GM23338 (cell line): ENCODE results near the gene GPR34. TPM values are rescaled to one million over a fixed set of nuclear protein-coding genes. Genes with fewer than 3 reads are reported as not detected.

ENCODE experiments used
- ATAC-seq: fragments of 200-7000 bp; cut with Tn5 transposase; 3 replicates; pipeline ENCODE4 v1.9.1; 2020
- DNase-seq: peaks from one replicate; pipeline ENCODE4 v3.0.0-alpha.2; 2015; ENCODE audit warnings: low spot score
- H2AFZ ChIP-seq: fragments of 200-600 bp; sonication (generic); 2 replicates; pipeline ENCODE4 v1.8.0; 2016; ENCODE audit warnings: antibody characterized with exemption, mild to moderate bottlenecking, moderate library complexity
- H3F3A ChIP-seq: fragments of 200-600 bp; sonication (generic); replicated peaks from 2 replicates; pipeline ENCODE4 v1.8.0; 2017; ENCODE audit warnings: antibody characterized with exemption, mixed run types, low read depth
- H3K27ac ChIP-seq: fragments of 200-600 bp; sonication (generic); 2 replicates; pipeline ENCODE4 v1.6.1; 2016; ENCODE audit warnings: low read depth
- H3K27me3 ChIP-seq: fragments of 200-600 bp; sonication (generic); 2 replicates; pipeline ENCODE4 v1.8.0; 2016; ENCODE audit warnings: mild to moderate bottlenecking, mixed run types, moderate library complexity; ENCODE audit not compliant: insufficient read depth
- H3K36me3 ChIP-seq: fragments of 200-600 bp; sonication (generic); 2 replicates; pipeline ENCODE4 v1.8.0; 2016; ENCODE audit warnings: mild to moderate bottlenecking; ENCODE audit not compliant: insufficient read depth
- H3K4me1 ChIP-seq: fragments of 200-600 bp; sonication (generic); 2 replicates; pipeline ENCODE4 v1.8.0; 2016; ENCODE audit warnings: mild to moderate bottlenecking, moderate library complexity; ENCODE audit not compliant: insufficient read depth
- H3K4me2 ChIP-seq: fragments of 200-600 bp; sonication (generic); 2 replicates; pipeline ENCODE4 v1.7.1; 2017; ENCODE audit warnings: mixed run types
- H3K4me3 ChIP-seq: fragments of 200-600 bp; sonication (generic); 2 replicates; pipeline ENCODE4 v1.6.1; 2016; ENCODE audit warnings: mixed run types
- H3K79me2 ChIP-seq: fragments of 200-600 bp; sonication (generic); replicated peaks from 2 replicates; pipeline ENCODE4 v1.8.0; 2017; ENCODE audit warnings: mild to moderate bottlenecking; ENCODE audit not compliant: insufficient read depth
- H3K9me2 ChIP-seq: fragments of 200-600 bp; sonication (generic); 2 replicates; pipeline ENCODE4 v1.8.0; 2017; ENCODE audit not compliant: insufficient read depth
- H4K20me1 ChIP-seq: fragments of 200-600 bp; sonication (generic); replicated peaks from 2 replicates; pipeline ENCODE4 v1.8.0; 2017; ENCODE audit warnings: mild to moderate bottlenecking; ENCODE audit not compliant: insufficient read depth
- H3K27ac Mint-ChIP-seq: 2 replicates; pipeline ENCODE4 v1.8.0; 2020; ENCODE audit warnings: inconsistent platforms, mild to moderate bottlenecking, moderate library complexity, mixed read lengths
- H3K27me3 Mint-ChIP-seq: 3 replicates; pipeline ENCODE4 v1.8.0; 2022; ENCODE audit warnings: low read depth, mild to moderate bottlenecking, moderate library complexity, mixed read lengths, inconsistent platforms; ENCODE audit not compliant: insufficient read depth, poor library complexity
- H3K36me3 Mint-ChIP-seq: 3 replicates; pipeline ENCODE4 v1.8.0; 2021; ENCODE audit warnings: low read depth, mild to moderate bottlenecking, inconsistent platforms, moderate library complexity, mixed read lengths
- H3K4me1 Mint-ChIP-seq: 3 replicates; pipeline ENCODE4 v1.8.0; 2020; ENCODE audit warnings: mild to moderate bottlenecking, inconsistent platforms, mixed read lengths
- H3K4me3 Mint-ChIP-seq: 3 replicates; pipeline ENCODE4 v1.8.0; 2021; ENCODE audit warnings: moderate library complexity, mild to moderate bottlenecking, inconsistent platforms, mixed read lengths
- H3K9me3 Mint-ChIP-seq: 3 replicates; pipeline ENCODE4 v1.8.0; 2020; ENCODE audit warnings: moderate library complexity, mild to moderate bottlenecking, inconsistent platforms, mixed read lengths
- CTCF ChIP-seq, 2 experiments: fragments of 200-600 bp in 1 of 2; sonication (generic) in 1 of 2; conservative IDR thresholded peaks; 2 replicates each; pipeline versions ENCODE4 v1.5.1 to v1.6.1; 2016 to 2017; ENCODE audit warnings: antibody characterized with exemption in 2 of 2, low read depth in 2 of 2, mild to moderate bottlenecking in 2 of 2, moderate library complexity in 1 of 2
- ETS1 ChIP-seq: IDR thresholded peaks from 2 replicates; pipeline ENCODE4 v1.6.1; 2016; ENCODE audit warnings: antibody characterized with exemption
- JUNB ChIP-seq: IDR thresholded peaks from one replicate; pipeline ENCODE4 v1.6.1; 2016; ENCODE audit warnings: antibody characterized with exemption; ENCODE audit not compliant: unreplicated experiment
- STAT1 ChIP-seq: IDR thresholded peaks from one replicate; pipeline ENCODE4 v1.6.1; 2016; ENCODE audit warnings: antibody characterized with exemption; ENCODE audit not compliant: unreplicated experiment
- ZNF331 ChIP-seq: fragments of 250-450 bp; sonication (Bioruptor Pico); IDR thresholded peaks from 2 replicates; pipeline ENCODE4 v1.5.0; 2020; ENCODE audit warnings: low read depth, mild to moderate bottlenecking, moderate library complexity
- ZNF462 ChIP-seq: fragments of 250-450 bp; sonication (Bioruptor Pico); IDR thresholded peaks from 2 replicates; pipeline ENCODE4 v1.5.0; 2020; ENCODE audit warnings: mild to moderate bottlenecking, moderate library complexity
- polyA plus RNA-seq: library from polyadenylated mRNA; unstranded; fragments of >200 nt; fragmentation: Nextera tagmentation; extraction: Ambion mirVana; gene quantifications from 2 replicates; pipeline ENCODE4 v1.2.1, GENCODE V29; 2016
- total RNA-seq: library from RNA; depleted of rRNA; stranded (reverse); fragments of >200 nt; shearing (Covaris generic); gene quantifications from 2 replicates; pipeline ENCODE4 v1.2.3, GENCODE V29; 2014

Gene GPR34
- total and polyA plus RNA-seq, 2 experiments from 2014 or later = 0.55 TPM; not detected in 1

GRCh38 chrX:41665686-41666085 is 23.1 kb upstream of the GPR34 start (continued):
- TF ChIP-seq ZNF462 (CRISPR knock-in tag) (no peak), JUNB (no peak), STAT1 (no peak), CTCF (conservative IDR thresholded peaks at IDR 0.05; ENCODE audit: low read depth in 2 of 2) (no peak)

- peaks cover 10% of the 10 kb centered on the region; the same call in 2 of the 3 replicates for H3K4me1 Mint-ChIP-seq
- no peak for ATAC-seq
- H3K4me3 Mint-ChIP-seq = no peak overlapping the region
- Histone ChIP-seq H3K4me2 (no peak overlapping the region), H3K79me2 (no peaks in the 10 kb centered on the region), H3K4me3 (no peak overlapping the region), H3K9me2 (no peaks in the 10 kb centered on the region), H3K27me3 (no peaks in the 10 kb centered on the region), H3K36me3 (no peaks in the 10 kb centered on the region), H3K27ac (no peak overlapping the region), H3F3A (no peaks in the 10 kb centered on the region), H3K4me1 (no peaks in the 10 kb centered on the region), H4K20me1 (no peaks in the 10 kb centered on the region), H2AFZ (no peak overlapping the region)
- H3K36me3 Mint-ChIP-seq = no peaks in the 10 kb centered on the region
- no peak overlapping the region for H3K27ac Mint-ChIP-seq
- DNase-seq = no peak
- no peaks in the 10 kb centered on the region for H3K27me3 Mint-ChIP-seq
- no peaks in the 10 kb centered on the region; the same call in 2 of the 3 replicates for H3K9me3 Mint-ChIP-seq
- TF ChIP-seq JUNB (no peak), ZNF331 (CRISPR knock-in tag) (no peak), ZNF462 (CRISPR knock-in tag) (no peak), ETS1 (no peak)
Observed at GRCh38 chrX:41666251-41666650, 22.5 kb upstream of the GPR34 start.
